Measurements from ENCODE around the gene SRGAP3.
A peak's percentile ranks its signal among the peaks of the same experiment; 100 is the strongest.

The SRGAP3 gene

DNA sequence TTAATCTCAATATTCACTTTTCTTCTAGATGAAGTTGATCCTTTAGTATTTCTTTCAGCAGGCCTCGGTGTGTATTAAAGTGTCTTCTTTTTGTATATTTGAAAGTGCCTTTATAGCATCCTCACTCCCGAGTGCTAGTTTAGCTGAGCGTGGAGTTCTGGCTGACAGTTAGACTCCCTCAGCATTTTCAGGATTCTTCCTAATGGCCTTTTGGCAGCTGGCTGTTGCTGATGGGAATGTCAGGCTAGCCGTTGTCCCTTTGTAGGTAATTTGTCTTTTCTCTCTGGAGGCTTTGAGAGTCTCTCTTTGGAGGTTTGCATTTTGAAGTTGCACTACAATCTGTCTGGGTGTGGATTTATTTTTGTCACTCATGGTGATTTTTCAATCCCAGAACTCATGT is 94.4 kb downstream of the SRGAP3 start:
- no peaks in the 10 kb centered on the region for H3K36me3 ChIP-seq (ENCODE audit: insufficient read depth, low read length)
- no peaks in the 10 kb centered on the region; the same call in 1 of the 2 replicates for H3K9me3 ChIP-seq (ENCODE audit: control insufficient read depth, insufficient read depth, low read length)
- H3K4me1 ChIP-seq (ENCODE audit: insufficient read depth, low read length) = no peaks in the 10 kb centered on the region; the same call in 1 of the 2 replicates
- no peak overlapping the region for H3K9ac ChIP-seq (ENCODE audit: low read depth, low read length)

GRCh38 chr3:9153904-9154619 is 95.4 kb downstream of the SRGAP3 start:
- H3K4me1 ChIP-seq (ENCODE audit: insufficient read depth, low read length) = no peaks in the 10 kb centered on the region; the same call in 1 of the 2 replicates
- H3K36me3 ChIP-seq (ENCODE audit: insufficient read depth, low read length) = no peaks in the 10 kb centered on the region
- H3K9ac ChIP-seq (ENCODE audit: low read depth, low read length) = no peak overlapping the region
- H3K9me3 ChIP-seq (ENCODE audit: control insufficient read depth, insufficient read depth, low read length) = no peaks in the 10 kb centered on the region; the same call in 1 of the 2 replicates

- Histone ChIP-seq H3K4me1 (ENCODE audit: insufficient read depth, low read length) (no peaks in the 10 kb centered on the region; the same call in 1 of the 2 replicates), H3K9me3 (ENCODE audit: control insufficient read depth, insufficient read depth, low read length) (no peaks in the 10 kb centered on the region; the same call in 1 of the 2 replicates), H3K36me3 (ENCODE audit: insufficient read depth, low read length) (no peaks in the 10 kb centered on the region), H3K9ac (ENCODE audit: low read depth, low read length) (no peak overlapping the region)
Observed at GRCh38 chr3:9151240-9151639, 98.2 kb downstream of the SRGAP3 start.

DNA sequence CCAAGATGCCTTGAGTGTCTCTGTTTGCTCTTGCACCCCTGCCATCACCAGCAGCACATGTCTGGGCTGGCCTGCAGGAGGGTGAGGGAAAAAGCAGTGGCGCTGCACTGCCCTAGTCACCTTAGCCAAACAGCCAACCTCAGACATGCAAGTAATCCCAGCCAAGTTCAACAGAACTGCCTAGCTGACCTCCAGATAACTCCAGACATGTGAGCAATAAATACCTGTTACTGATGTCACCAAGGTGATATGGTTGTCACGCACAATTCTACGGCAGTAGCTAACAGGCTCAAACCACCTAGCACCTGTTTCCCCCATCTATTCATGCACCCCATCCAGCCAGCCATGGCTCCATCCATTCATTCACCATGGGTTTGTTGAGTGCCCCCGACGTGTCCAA is 99.9 kb downstream of the SRGAP3 start:
- H3K36me3 ChIP-seq (ENCODE audit: insufficient read depth, low read length) = no peaks in the 10 kb centered on the region
- no peaks in the 10 kb centered on the region; the same call in 1 of the 2 replicates for H3K9me3 ChIP-seq (ENCODE audit: control insufficient read depth, insufficient read depth, low read length)
- H3K9ac ChIP-seq (ENCODE audit: low read depth, low read length) = no peak overlapping the region
- no peaks in the 10 kb centered on the region; the same call in 1 of the 2 replicates for H3K4me1 ChIP-seq (ENCODE audit: insufficient read depth, low read length)

DNA sequence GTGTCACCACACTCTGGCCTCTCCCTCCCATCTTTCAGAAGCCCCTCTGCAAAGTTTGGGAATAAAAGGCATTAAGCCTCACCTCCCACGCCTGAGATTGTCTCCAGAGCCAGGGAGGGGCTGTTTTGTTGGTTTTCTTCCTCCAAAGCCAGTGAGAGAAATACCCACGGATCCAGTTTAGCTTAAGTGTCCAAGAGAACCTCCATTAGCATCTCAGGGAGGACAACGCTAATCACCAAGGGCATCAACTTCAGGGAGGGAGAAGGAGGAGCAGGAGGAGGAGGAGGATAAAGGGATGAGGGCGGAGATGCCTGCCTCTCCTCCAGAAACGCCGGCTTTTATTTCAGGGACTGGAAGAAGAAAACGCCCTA is 101.6 kb downstream of the SRGAP3 start:
- H3K9ac ChIP-seq (ENCODE audit: low read depth, low read length) = no peak overlapping the region
- H3K9me3 ChIP-seq (ENCODE audit: control insufficient read depth, insufficient read depth, low read length) = no peaks in the 10 kb centered on the region; the same call in 1 of the 2 replicates
- no peaks in the 10 kb centered on the region for H3K4me1 ChIP-seq (ENCODE audit: insufficient read depth, low read length)
- H3K36me3 ChIP-seq (ENCODE audit: insufficient read depth, low read length) = no peaks in the 10 kb centered on the region

GRCh38 chr3:9147215-9147895 is 102.1 kb downstream of the SRGAP3 start:
- H3K9me3 ChIP-seq (ENCODE audit: control insufficient read depth, insufficient read depth, low read length) = no peaks in the 10 kb centered on the region; the same call in 1 of the 2 replicates
- H3K4me1 ChIP-seq (ENCODE audit: insufficient read depth, low read length) = no peaks in the 10 kb centered on the region
- no peaks in the 10 kb centered on the region for H3K36me3 ChIP-seq (ENCODE audit: insufficient read depth, low read length)
- no peak overlapping the region for H3K9ac ChIP-seq (ENCODE audit: low read depth, low read length)

DNA sequence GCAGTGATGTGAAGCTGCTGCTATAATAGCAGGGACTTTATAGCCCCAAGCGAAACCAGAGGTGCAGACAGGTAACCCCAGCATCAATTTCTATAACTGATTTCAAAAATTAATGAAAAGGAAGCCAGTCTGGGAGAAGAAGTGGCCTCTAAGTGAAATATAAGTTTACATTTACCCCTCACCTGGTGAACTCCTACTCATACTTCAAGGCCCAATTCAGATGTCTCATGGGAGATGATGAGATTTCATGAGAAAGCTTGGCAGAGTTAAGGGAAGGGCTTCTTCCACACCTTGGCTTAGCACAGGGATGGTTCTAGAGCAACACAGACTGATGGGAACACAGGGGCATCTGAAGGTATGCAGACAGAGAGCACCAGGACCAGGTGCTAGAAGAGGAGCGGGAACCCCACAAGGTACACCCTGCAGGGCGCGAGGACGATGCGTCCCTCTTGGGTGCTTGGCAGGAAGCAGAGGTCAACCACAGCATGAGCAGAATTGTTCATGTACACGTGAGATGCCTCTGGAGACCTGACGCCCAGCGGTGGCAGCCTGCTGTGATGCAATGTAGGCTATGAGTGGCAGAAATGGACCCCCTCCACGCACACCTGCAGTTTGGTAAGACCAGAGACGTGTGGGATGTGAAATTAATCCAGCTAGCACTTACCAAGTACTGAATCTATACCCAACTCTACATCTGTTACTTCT is 102.9 kb downstream of the SRGAP3 start:
- H3K4me1 ChIP-seq (ENCODE audit: insufficient read depth, low read length) = no peaks in the 10 kb centered on the region
- H3K9ac ChIP-seq (ENCODE audit: low read depth, low read length) = no peak overlapping the region
- H3K36me3 ChIP-seq (ENCODE audit: insufficient read depth, low read length) = no peaks in the 10 kb centered on the region
- H3K9me3 ChIP-seq (ENCODE audit: control insufficient read depth, insufficient read depth, low read length) = no peaks in the 10 kb centered on the region; the same call in 1 of the 2 replicates

DNA sequence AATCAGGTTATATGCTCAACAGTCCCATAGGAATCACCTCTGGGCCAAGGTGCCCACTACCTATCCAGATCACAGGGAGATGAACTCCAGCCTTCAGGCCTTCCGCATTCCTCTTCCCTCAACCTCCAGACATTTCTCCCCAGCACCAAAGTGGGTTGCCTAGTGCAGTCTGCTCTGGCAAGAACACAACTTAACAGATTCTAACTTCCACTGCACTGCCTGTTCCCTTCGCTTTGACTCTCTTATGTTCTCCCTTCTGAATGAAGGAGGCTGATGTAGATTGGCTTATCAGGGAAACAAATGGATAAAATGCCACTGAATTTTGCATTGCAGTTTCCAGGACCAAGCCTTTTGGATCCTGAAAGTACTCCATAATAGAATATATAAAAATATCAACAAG is 106.3 kb downstream of the SRGAP3 start:
- Histone ChIP-seq H3K4me1 (ENCODE audit: insufficient read depth, low read length) (no peaks in the 10 kb centered on the region), H3K9ac (ENCODE audit: low read depth, low read length) (no peak overlapping the region), H3K9me3 (ENCODE audit: control insufficient read depth, insufficient read depth, low read length) (no peaks in the 10 kb centered on the region), H3K36me3 (ENCODE audit: insufficient read depth, low read length) (no peaks in the 10 kb centered on the region)

DNA sequence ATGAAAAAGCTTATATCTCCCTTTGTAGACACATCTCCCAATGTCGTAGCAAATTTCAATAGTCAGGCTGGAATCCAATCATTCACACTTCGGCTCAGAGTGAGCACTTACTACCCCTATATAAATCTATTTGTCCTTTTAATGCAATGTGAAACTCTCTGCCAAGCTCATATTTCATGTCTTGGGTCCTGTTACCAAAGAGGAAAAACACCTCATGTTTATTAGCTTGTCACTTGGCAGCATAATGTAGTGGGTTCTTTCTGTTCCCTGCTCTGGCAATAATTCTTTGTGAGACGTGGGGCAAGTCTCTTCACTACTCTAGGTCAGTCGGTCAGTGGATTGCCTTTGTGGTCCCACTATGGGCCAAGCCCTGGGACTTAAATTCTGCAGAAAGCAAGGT is 107.1 kb downstream of the SRGAP3 start:
- H3K4me1 ChIP-seq (ENCODE audit: insufficient read depth, low read length) = no peaks in the 10 kb centered on the region
- H3K9me3 ChIP-seq (ENCODE audit: control insufficient read depth, insufficient read depth, low read length) = no peaks in the 10 kb centered on the region
- no peaks in the 10 kb centered on the region for H3K36me3 ChIP-seq (ENCODE audit: insufficient read depth, low read length)
- H3K9ac ChIP-seq (ENCODE audit: low read depth, low read length) = no peak overlapping the region

- H3K9me3 ChIP-seq (ENCODE audit: control insufficient read depth, insufficient read depth, low read length) = no peaks in the 10 kb centered on the region
- no peaks in the 10 kb centered on the region for H3K4me1 ChIP-seq (ENCODE audit: insufficient read depth, low read length)
- no peak overlapping the region for H3K9ac ChIP-seq (ENCODE audit: low read depth, low read length)
- H3K36me3 ChIP-seq (ENCODE audit: insufficient read depth, low read length) = no peaks in the 10 kb centered on the region
Observed at GRCh38 chr3:9141928-9142289, 107.5 kb downstream of the SRGAP3 start.

DNA sequence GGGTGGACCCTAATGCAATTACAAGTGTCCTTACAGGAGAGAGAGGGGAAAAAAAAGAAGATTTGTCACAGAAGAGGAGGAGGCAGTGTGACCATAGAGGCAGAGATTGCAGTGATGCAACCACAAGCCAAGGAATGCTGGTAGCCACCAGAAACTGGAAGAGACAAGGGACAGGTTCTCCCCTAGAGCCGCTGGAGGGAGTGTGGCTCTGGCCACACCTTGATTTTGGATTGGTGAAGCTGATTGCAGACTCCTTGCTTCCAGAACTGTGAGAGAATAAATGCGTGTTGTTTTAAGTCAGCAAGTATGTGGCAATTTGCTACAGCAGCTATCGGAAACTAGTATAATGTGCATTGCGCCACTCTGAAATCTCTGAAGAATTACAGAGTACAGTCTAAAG is 110.1 kb downstream of the SRGAP3 start:
- Histone ChIP-seq H3K9ac (ENCODE audit: low read depth, low read length) (no peak overlapping the region), H3K9me3 (ENCODE audit: control insufficient read depth, insufficient read depth, low read length) (no peaks in the 10 kb centered on the region), H3K4me1 (ENCODE audit: insufficient read depth, low read length) (no peaks in the 10 kb centered on the region; the same call in 1 of the 2 replicates), H3K36me3 (ENCODE audit: insufficient read depth, low read length) (no peaks in the 10 kb centered on the region)

DNA sequence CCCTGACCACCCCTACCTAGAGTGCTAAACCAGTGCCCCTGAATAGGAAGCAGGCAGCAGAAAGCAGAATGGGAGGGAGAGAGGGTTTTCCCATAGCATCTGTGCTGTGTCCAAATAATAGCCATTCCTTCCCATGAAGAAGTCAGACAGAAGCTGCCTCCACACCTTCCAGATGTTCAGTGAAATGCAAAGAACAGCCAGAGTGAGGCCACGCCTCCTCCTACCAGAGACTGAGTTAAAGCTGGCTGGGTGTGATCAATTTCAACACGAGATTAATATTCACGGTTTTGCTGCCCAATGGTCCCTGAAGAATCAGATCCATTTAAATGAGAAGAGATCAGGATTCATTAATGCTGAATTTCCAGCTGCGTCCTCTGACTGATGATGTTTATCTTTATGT is 111.8 kb downstream of the SRGAP3 start:
- Histone ChIP-seq H3K9ac (ENCODE audit: low read depth, low read length) (no peak overlapping the region), H3K9me3 (ENCODE audit: control insufficient read depth, insufficient read depth, low read length) (no peaks in the 10 kb centered on the region), H3K4me1 (ENCODE audit: insufficient read depth, low read length) (no peaks in the 10 kb centered on the region; the same call in 1 of the 2 replicates), H3K36me3 (ENCODE audit: insufficient read depth, low read length) (no peaks in the 10 kb centered on the region)

DNA sequence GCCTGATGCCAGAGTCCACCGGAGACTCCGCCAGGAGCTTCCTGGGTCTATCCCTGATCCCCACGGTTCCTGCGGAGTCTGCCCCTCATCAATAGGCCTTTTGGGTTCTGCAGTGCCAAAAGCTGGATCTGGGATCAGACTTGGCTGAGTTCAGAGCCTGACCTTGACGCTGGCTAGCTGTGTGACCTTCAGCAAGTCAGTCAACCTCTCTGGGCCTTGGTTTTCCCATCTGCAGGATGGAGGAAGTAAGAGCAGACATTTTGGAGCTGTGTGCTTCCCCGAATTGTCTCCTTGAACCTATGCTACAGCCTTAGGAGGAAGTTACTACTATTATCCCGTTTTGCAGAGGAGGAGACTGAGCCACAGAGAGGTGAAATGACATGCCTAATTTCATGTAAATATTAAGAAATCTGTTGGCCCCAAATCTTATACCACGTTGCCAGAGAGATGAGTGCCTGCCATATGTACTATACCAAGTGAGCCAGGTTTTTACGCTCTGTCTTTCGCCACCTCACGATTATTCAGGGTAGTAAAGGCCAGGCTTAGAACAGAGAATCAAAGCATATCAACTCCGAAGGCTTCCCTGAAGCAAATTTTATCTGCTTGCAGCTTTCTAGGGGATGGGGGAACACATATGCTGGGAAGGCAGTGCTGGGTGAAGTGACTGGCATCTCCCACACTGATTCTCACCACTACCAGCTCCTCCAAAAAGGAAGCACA is 112.5 kb downstream of the SRGAP3 start:
- Histone ChIP-seq H3K36me3 (ENCODE audit: insufficient read depth, low read length) (no peaks in the 10 kb centered on the region), H3K4me1 (ENCODE audit: insufficient read depth, low read length) (no peaks in the 10 kb centered on the region; the same call in 1 of the 2 replicates), H3K9me3 (ENCODE audit: control insufficient read depth, insufficient read depth, low read length) (no peaks in the 10 kb centered on the region), H3K9ac (ENCODE audit: low read depth, low read length) (peak overlapping the region; percentile 29; the same call in 1 of the 2 replicates)

- Histone ChIP-seq H3K9ac (ENCODE audit: low read depth, low read length) (peak overlapping the region; percentile 49; the same call in 1 of the 2 replicates), H3K36me3 (ENCODE audit: insufficient read depth, low read length) (no peaks in the 10 kb centered on the region), H3K4me1 (ENCODE audit: insufficient read depth, low read length) (no peaks in the 10 kb centered on the region; the same call in 1 of the 2 replicates), H3K9me3 (ENCODE audit: control insufficient read depth, insufficient read depth, low read length) (no peaks in the 10 kb centered on the region)
Observed at GRCh38 chr3:9135930-9136525, 113.4 kb downstream of the SRGAP3 start.

Data from ES-I3 (cell line).